Mononuclear cell (primary cell): ENCODE data around the gene PDGFA. TPM values are rescaled to one million over a fixed set of nuclear protein-coding genes. Genes with fewer than 3 reads are reported as not detected.

Experiments
- H3K27me3 ChIP-seq: 2 replicates; pipeline ENCODE4 v1.6.0; 2011; ENCODE audit warnings: low read length, control low read depth; ENCODE audit not compliant: insufficient read depth
- H3K4me1 ChIP-seq: 2 replicates; pipeline ENCODE4 v1.5.1; 2011; ENCODE audit warnings: mild to moderate bottlenecking, low read length, control low read depth; ENCODE audit not compliant: insufficient read depth
- H3K4me3 ChIP-seq: 2 replicates; pipeline ENCODE4 v1.5.1; 2011; ENCODE audit warnings: mild to moderate bottlenecking, low read length, moderate library complexity
- H3K9me3 ChIP-seq: 2 replicates; pipeline ENCODE4 v1.5.1; 2011; ENCODE audit warnings: low read depth, mild to moderate bottlenecking, control low read depth, low read length
- total RNA-seq: library from RNA; depleted of rRNA; stranded (reverse); fragments of >200 nt; gene quantifications from one replicate; pipeline ENCODE4 v1.2.3, GENCODE V29; 2012

The PDGFA gene
- total RNA-seq, 1 donor = 6.1 TPM

GRCh38 chr7:475951-476441 is 43.6 kb downstream of the PDGFA start:
- H3K9me3 ChIP-seq = no peaks in the 10 kb centered on the region
- no peaks in the 10 kb centered on the region for H3K27me3 ChIP-seq
- H3K4me1 ChIP-seq = no peaks in the 10 kb centered on the region
- no peak overlapping the region for H3K4me3 ChIP-seq

DNA sequence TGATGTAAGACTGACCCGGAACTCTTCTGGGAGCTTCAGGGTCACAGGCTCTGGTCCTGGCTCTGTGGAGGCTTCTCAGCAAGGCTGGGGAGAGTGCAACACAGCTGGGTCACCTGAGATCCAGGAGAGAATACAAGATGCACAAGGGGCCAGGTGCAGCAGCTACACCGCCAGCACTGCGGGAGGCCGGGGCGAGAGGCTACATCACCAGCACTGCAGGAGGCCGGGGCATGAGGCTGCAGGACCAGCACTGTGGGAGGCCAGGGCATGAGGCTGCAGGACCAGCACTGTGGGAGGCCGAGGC is 44.3 kb downstream of the PDGFA start:
- Histone ChIP-seq H3K4me3 (no peak overlapping the region), H3K9me3 (no peaks in the 10 kb centered on the region), H3K4me1 (no peaks in the 10 kb centered on the region), H3K27me3 (no peaks in the 10 kb centered on the region)

- H3K27me3 ChIP-seq = no peaks in the 10 kb centered on the region
- no peaks in the 10 kb centered on the region for H3K9me3 ChIP-seq
- no peak overlapping the region for H3K4me3 ChIP-seq
- no peaks in the 10 kb centered on the region for H3K4me1 ChIP-seq
Measured at GRCh38 chr7:474605-475424, 44.8 kb downstream of the PDGFA start.

GRCh38 chr7:473870-474604 is 45.6 kb downstream of the PDGFA start:
- Histone ChIP-seq H3K27me3 (no peaks in the 10 kb centered on the region), H3K9me3 (no peaks in the 10 kb centered on the region), H3K4me3 (no peak overlapping the region), H3K4me1 (peaks cover 6% of the 10 kb centered on the region)

GRCh38 chr7:473211-473734 is 46.4 kb downstream of the PDGFA start:
- Histone ChIP-seq H3K9me3 (no peaks in the 10 kb centered on the region), H3K4me1 (peaks cover 14% of the 10 kb centered on the region), H3K27me3 (no peaks in the 10 kb centered on the region), H3K4me3 (no peak overlapping the region)

DNA sequence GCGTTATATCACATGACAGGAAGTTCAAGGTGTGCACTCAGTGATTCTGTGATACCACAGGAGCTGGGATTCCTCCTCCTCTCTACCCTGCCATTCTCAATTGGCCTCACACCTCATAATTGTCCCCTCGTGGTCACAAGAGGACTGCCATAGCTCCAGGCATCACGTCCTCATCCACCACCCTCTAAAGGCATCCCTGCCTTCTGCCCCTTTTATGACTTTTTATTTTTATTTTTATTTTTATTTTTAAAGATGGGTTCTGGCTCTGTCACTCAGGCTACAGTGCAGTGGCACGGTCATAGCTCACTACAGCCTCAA is 47.0 kb downstream of the PDGFA start:
- Histone ChIP-seq H3K9me3 (no peaks in the 10 kb centered on the region), H3K4me3 (no peak overlapping the region), H3K4me1 (peaks cover 14% of the 10 kb centered on the region), H3K27me3 (no peaks in the 10 kb centered on the region)

DNA sequence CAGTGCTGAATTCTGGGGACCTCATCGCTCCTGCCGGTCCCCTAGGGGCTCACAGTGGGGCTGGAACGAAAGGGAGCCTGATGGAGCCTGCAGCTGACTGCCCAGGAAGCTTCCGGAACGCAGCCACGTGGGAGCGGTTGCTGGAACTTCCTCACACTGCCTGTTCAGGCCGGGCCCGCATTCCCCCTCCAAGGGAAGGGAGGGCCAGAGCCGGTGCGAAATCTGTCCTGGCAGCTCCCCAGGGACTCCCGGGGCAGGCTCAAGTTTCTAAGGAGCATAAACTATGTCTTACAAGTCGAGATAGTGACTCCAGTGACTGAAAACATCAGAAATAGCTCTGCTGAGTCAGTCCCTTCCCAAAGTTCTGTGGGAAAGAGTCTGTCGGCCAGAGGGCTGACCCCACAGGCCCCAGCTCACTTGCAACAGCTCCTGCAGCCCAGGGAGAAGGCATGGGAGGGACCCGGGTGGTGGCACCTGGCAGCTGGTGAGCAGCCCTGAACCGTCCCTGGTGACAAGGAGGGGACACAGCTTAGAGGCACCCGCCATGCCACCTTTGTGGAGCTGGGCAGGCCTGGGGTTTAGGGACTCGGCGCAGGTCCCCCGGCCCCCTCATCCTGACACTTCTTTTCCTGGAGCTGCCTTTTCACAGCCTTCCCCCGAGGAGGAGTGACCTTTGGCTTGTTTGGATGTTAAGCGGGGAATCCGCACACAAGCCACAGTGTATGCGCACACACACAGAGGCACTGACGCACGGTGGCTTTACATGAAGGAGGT is 47.6 kb downstream of the PDGFA start:
- Histone ChIP-seq H3K27me3 (no peaks in the 10 kb centered on the region), H3K4me3 (no peak overlapping the region), H3K9me3 (no peaks in the 10 kb centered on the region), H3K4me1 (peaks cover 14% of the 10 kb centered on the region)

GRCh38 chr7:471191-471865 is 48.3 kb downstream of the PDGFA start:
- Histone ChIP-seq H3K9me3 (no peaks in the 10 kb centered on the region), H3K27me3 (no peaks in the 10 kb centered on the region), H3K4me3 (no peak overlapping the region), H3K4me1 (peaks cover 14% of the 10 kb centered on the region)

DNA sequence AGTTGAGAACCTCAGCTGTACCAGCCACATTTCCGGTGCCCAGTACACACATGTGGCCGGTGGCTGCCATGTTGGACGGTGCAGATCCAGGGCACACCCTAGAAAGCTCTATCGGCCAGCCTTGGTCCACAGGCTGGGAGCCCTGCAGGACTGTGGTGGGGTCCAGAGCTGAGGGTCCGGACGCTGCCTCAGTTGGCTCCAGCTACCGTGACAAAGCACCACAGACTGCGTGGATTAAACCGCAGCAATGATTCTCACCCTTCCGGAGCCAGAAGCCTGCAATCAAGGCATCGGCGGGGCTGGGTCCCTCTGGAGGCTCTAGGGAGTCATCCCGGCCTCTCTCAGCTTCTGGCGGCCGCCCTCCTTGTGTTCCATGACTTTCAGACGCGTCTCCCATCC is 50.1 kb downstream of the PDGFA start:
- Histone ChIP-seq H3K4me1 (peaks cover 14% of the 10 kb centered on the region), H3K9me3 (no peaks in the 10 kb centered on the region), H3K4me3 (no peak overlapping the region), H3K27me3 (no peaks in the 10 kb centered on the region)

DNA sequence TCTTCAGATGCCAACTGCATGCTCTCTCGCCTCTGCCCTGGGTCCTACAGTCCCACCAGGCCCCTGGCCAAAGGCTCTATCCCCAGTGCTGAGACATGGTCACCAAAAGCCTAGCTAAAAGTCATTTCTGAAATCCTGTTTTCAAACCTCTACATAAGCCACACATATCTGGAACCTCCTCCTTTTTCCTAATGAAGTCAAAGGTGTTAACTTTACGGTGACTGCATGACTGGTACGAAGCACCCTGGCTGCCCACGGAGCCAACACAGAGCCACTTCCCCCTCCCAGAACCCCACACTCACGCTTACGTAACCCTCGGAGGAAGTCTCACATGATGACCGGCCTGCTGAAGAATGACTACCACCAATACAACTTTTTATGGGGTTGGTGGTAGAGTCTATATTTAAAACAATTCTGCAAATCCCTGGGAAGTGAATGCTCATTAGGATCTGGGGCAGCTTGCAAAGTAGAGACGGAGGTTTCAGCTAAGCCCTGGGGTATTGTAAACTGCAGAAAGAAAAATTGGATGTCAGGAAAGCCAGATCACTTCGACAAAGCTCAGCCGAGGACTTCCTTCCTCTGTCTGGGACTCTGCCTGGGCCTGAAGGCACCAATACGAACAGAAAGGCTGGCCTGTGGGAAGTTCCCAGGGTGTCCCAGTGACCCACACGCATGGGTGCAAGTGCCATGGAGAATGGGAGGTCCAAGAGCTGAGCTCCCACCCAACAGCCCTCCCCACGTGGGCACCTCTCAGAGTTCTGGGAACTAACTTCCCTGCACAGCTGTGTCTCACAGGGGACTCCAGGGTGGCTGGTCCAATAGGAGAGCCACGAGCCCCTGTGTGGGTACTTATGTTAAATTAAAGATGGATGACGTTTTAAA is 50.7 kb downstream of the PDGFA start:
- H3K27me3 ChIP-seq = no peaks in the 10 kb centered on the region
- no peaks in the 10 kb centered on the region for H3K9me3 ChIP-seq
- H3K4me1 ChIP-seq = peaks cover 14% of the 10 kb centered on the region
- no peak overlapping the region for H3K4me3 ChIP-seq

DNA sequence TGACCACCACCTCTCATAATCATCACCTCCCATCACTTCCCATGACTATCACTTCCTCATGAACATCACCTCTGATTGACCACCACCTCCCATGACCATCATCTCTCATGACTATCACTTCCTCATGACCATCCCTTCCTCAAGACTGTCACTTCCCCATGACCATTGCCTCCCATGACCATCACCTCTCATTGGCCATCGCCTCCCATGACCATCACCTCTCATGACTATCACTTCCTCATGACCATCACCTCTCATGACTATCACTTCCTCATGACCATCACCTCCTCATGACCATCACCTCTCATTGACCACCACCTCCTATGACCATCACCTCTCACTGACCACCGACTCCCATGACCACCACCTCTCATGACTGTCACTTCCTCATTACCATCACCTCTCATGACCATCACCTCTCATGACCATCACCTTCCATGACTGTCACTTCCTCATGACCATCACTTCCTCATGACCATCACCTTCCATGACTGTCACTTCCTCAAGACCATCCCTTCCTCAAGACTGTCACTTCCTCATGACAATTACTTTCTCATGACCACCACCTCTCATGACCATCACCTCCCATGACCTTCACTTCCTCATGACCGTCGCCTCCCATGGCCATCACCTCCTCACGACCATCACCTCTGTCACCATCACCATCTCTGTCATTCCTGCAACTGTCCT is 51.6 kb downstream of the PDGFA start:
- Histone ChIP-seq H3K4me3 (no peak overlapping the region), H3K27me3 (no peaks in the 10 kb centered on the region)

DNA sequence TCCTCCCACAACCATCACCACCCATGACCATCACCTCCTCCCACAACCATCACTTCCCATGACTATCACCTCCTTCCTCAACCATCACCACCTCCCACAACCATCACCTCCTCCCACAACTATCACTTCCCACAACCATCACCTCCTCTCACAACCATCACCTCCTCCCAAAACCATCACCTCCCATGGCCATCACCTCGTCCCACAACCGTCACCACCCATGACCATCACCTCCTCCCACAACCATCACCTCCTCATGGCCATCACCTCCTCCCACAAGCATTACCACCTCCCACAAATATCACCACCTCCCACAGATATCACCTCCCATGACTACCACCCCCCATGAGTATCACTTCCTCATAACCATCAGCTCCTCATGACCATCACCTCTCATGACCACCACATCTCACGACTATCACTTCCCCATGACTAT is 52.2 kb downstream of the PDGFA start:
- Histone ChIP-seq H3K4me3 (no peak overlapping the region), H3K27me3 (no peaks in the 10 kb centered on the region), H3K4me1 (peaks cover 14% of the 10 kb centered on the region), H3K9me3 (no peaks in the 10 kb centered on the region)

More for the DNA sequence above, 51.6 kb downstream of the PDGFA start:
- peaks cover 14% of the 10 kb centered on the region for H3K4me1 ChIP-seq
- no peaks in the 10 kb centered on the region for H3K9me3 ChIP-seq

- H3K9me3 ChIP-seq = no peaks in the 10 kb centered on the region
- H3K27me3 ChIP-seq = no peaks in the 10 kb centered on the region
- H3K4me3 ChIP-seq = no peak overlapping the region
- peaks cover 14% of the 10 kb centered on the region for H3K4me1 ChIP-seq
Measured at GRCh38 chr7:466465-467191, 53.0 kb downstream of the PDGFA start.
